ENCODE measurements around the gene ANO6. TPM values are rescaled to one million over a fixed set of nuclear protein-coding genes. Genes with fewer than 3 reads are reported as not detected.

The ANO6 gene
- polyA plus RNA-seq, 1 donor (not counting 4 experiments of a cell fraction or from before 2014, with no cell fraction given): 64.3 TPM

DNA sequence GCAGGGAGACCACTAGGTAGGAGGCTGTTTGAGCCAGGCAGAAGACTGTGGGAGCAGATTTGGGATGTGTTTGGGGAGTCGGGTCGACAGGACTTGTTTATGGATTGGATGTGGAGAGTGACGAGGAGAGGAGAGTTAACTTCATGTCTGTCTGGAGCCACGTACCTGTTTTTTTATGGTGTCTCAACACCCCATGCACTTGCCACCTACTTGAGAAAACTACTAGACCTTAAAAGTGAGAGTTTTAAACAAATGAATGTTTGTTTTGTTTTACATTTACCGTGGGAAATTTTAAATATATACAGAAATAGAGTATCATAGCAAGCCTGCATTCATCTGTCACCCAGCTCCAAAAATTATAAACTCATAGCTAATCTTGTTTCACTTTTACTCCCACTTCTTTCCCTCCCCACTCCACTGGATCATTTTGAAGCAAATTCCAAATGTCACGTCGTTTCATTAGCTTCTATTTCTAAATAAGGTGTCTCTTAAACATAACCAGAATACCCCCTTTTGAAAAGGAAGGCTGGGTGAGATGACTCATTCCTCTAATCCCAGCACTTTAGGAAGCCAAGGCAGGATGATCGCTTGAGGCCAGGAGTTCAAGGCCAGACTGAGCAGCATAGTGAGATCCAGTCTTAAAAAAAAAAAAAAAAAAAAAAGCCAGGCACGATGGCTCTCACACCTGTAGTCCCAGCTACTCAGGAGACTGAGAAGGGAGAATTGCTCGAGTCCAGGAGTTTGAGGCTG lies 136.2 kb downstream of the ANO6 start:
- Histone ChIP-seq H3K79me2 (ENCODE audit: control insufficient read depth, insufficient read depth, low read length) (no peaks in the 10 kb centered on the region), H3K4me2 (ENCODE audit: control insufficient read depth, extremely low read depth, insufficient read depth, low read depth, low read length) (no peak overlapping the region), H3K9me1 (ENCODE audit: control insufficient read depth, extremely low read depth, insufficient read depth, low read length) (peaks cover 2% of the 10 kb centered on the region), H3K4me3 (ENCODE audit: control insufficient read depth in 2 of 3, extremely low read depth in 1 of 3, insufficient read depth in 2 of 3, low read depth in 1 of 3, low read length in 3 of 3) (no peak overlapping the region), H3K36me3 (ENCODE audit: control insufficient read depth in 2 of 2, extremely low read depth in 1 of 2, insufficient read depth in 2 of 2, low read length in 2 of 2) (peaks cover 27 to 36% of the 10 kb centered on the region in 2 experiments), H2AFZ (ENCODE audit: control insufficient read depth, low read length) (no peak overlapping the region), H3K9me3 (ENCODE audit: control insufficient read depth, low read depth, low read length) (no peaks in the 10 kb centered on the region), H3K9ac (ENCODE audit: control insufficient read depth, extremely low read depth, insufficient read depth, low read length) (no peak overlapping the region), H3K4me1 (ENCODE audit: control insufficient read depth, extremely low read depth, insufficient read depth, low read length) (peaks cover 4% of the 10 kb centered on the region), H3K27me3 (ENCODE audit: control insufficient read depth, extremely low read depth, insufficient read depth, low read length) (no peaks in the 10 kb centered on the region), H4K20me1 (ENCODE audit: control insufficient read depth, extremely low read depth, insufficient read depth, low read length) (no peaks in the 10 kb centered on the region), H3K27ac (ENCODE audit: control insufficient read depth, insufficient read depth, low read length) (no peak overlapping the region)
- FAIRE-seq (no peak), DNase-seq (ENCODE audit: low read depth, low spot score) (no peak)
- dilution Hi-C loops (cut with MboI; ENCODE audit: extremely low pct_ligation_motif_present, low sequenced_read_pairs): no loop called here
- TF ChIP-seq, protein P1, sequence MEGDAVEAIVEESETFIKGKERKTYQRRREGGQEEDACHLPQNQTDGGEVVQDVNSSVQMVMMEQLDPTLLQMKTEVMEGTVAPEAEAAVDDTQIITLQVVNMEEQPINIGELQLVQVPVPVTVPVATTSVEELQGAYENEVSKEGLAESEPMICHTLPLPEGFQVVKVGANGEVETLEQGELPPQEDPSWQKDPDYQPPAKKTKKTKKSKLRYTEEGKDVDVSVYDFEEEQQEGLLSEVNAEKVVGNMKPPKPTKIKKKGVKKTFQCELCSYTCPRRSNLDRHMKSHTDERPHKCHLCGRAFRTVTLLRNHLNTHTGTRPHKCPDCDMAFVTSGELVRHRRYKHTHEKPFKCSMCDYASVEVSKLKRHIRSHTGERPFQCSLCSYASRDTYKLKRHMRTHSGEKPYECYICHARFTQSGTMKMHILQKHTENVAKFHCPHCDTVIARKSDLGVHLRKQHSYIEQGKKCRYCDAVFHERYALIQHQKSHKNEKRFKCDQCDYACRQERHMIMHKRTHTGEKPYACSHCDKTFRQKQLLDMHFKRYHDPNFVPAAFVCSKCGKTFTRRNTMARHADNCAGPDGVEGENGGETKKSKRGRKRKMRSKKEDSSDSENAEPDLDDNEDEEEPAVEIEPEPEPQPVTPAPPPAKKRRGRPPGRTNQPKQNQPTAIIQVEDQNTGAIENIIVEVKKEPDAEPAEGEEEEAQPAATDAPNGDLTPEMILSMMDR (optimal IDR thresholded peaks at IDR 0.05 in 1 of 3, IDR thresholded peaks at IDR 0.05 in 1 of 3, conservative IDR thresholded peaks at IDR 0.05 in 1 of 3; ENCODE audit: extremely low read depth in 1 of 3, insufficient read depth in 2 of 3, low read length in 3 of 3): no peak
- no peak for TF ChIP-seq EZH2 (IDR thresholded peaks at IDR 0.05; ENCODE audit: low read length)

DNA sequence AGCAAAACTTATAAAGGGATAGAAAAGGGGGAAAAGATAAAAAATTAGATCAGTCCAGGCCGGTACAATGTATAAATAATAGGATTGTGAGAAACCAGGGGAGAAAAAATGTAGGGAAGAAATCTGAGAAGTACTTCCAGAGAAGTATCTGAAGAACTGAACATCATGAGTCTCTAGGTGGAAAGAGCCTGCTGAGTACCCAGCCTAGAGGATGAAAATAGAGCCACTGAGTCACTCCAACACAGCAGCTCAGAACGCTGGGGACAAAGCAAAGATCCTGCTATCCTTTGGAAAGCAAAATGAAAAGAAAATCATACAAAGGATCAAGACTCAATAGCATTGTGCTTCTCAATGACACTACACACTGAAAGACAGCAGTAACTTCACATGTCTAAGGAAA lies 138.0 kb downstream of the ANO6 start:
- FAIRE-seq (no peak), DNase-seq (ENCODE audit: low read depth, low spot score) (no peak)
- no peaks in the 10 kb centered on the region for H3K27me3 ChIP-seq (ENCODE audit: control insufficient read depth, extremely low read depth, insufficient read depth, low read length)
- dilution Hi-C loops (cut with MboI; ENCODE audit: extremely low pct_ligation_motif_present, low sequenced_read_pairs): no loop called here
- no peaks in the 10 kb centered on the region for H4K20me1 ChIP-seq (ENCODE audit: control insufficient read depth, extremely low read depth, insufficient read depth, low read length)
- H3K27ac ChIP-seq (ENCODE audit: control insufficient read depth, insufficient read depth, low read length): no peak overlapping the region
- H3K36me3 ChIP-seq (ENCODE audit: control insufficient read depth in 2 of 2, extremely low read depth in 1 of 2, insufficient read depth in 2 of 2, low read length in 2 of 2): peaks cover 28 to 31% of the 10 kb centered on the region in 2 experiments
- H3K79me2 ChIP-seq (ENCODE audit: control insufficient read depth, insufficient read depth, low read length): no peaks in the 10 kb centered on the region
- H3K4me1 ChIP-seq (ENCODE audit: control insufficient read depth, extremely low read depth, insufficient read depth, low read length): peaks cover 4% of the 10 kb centered on the region
- no peak for TF ChIP-seq EZH2 (IDR thresholded peaks at IDR 0.05; ENCODE audit: low read length)
- TF ChIP-seq, protein P1 (optimal IDR thresholded peaks at IDR 0.05 in 1 of 3, IDR thresholded peaks at IDR 0.05 in 1 of 3, conservative IDR thresholded peaks at IDR 0.05 in 1 of 3; ENCODE audit: extremely low read depth in 1 of 3, insufficient read depth in 2 of 3, low read length in 3 of 3): no peak
- no peak overlapping the region for H3K4me3 ChIP-seq (ENCODE audit: control insufficient read depth in 2 of 3, extremely low read depth in 1 of 3, insufficient read depth in 2 of 3, low read depth in 1 of 3, low read length in 3 of 3)
- no peak overlapping the region for H2AFZ ChIP-seq (ENCODE audit: control insufficient read depth, low read length)
- no peaks in the 10 kb centered on the region for H3K9me3 ChIP-seq (ENCODE audit: control insufficient read depth, low read depth, low read length)
- no peak overlapping the region for H3K4me2 ChIP-seq (ENCODE audit: control insufficient read depth, extremely low read depth, insufficient read depth, low read depth, low read length)
- H3K9ac ChIP-seq (ENCODE audit: control insufficient read depth, extremely low read depth, insufficient read depth, low read length): no peak overlapping the region
- H3K9me1 ChIP-seq (ENCODE audit: control insufficient read depth, extremely low read depth, insufficient read depth, low read length): peaks cover 2% of the 10 kb centered on the region

Measured in keratinocyte (primary cell).